Memory B cell (primary cell): ENCODE results near the gene ATRAID.

Source experiments
- ATAC-seq: fragments of 150-1000 bp; cut with Tn5 transposase; 2 replicates; pipeline ENCODE4 v1.10.0; 2021; ENCODE audit warnings: low read depth, mild to moderate bottlenecking, moderate library complexity
- DNase-seq, 2 donors: peaks; one replicate each; pipeline ENCODE4 v3.0.0; 2022; ENCODE audit warnings: low spot score in 2 of 2
- H3K27ac Mint-ChIP-seq: one replicate; pipeline ENCODE4 v1.8.0; 2022; ENCODE audit warnings: mild to moderate bottlenecking, moderate library complexity, mixed read lengths
- H3K27me3 Mint-ChIP-seq: one replicate; pipeline ENCODE4 v1.8.0; 2022; ENCODE audit warnings: mixed read lengths
- H3K36me3 Mint-ChIP-seq: one replicate; pipeline ENCODE4 v1.8.0; 2022; ENCODE audit warnings: mild to moderate bottlenecking, mixed read lengths
- H3K4me1 Mint-ChIP-seq: one replicate; pipeline ENCODE4 v1.8.0; 2022; ENCODE audit warnings: mixed read lengths
- H3K4me3 Mint-ChIP-seq: one replicate; pipeline ENCODE4 v1.8.0; 2022; ENCODE audit warnings: mild to moderate bottlenecking, moderate library complexity, mixed read lengths
- H3K9me3 Mint-ChIP-seq: one replicate; pipeline ENCODE4 v1.8.0; 2022; ENCODE audit warnings: mixed read lengths

ATRAID gene

DNA sequence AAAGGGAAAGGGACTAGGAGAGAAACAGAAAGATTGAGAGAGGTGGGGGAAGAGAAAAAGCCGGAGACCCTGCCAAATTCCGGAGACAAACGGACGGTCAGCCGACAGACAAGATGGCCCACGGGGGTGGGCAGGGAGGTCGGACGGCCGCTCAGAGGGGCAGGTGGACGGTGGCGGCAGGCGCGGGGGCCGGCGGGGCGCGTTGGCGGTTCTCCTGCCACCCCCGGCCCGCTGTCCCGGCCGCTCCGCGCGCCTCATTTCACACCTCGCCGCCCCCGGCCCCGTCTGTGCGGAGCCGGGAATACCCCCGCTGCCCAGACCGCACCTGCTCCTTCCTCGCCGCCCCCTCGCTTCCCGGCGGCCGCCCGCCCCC, 50.1 kb downstream of the ATRAID start:
- Mint-ChIP-seq H3K27me3 (peaks cover 39% of the 10 kb centered on the region), H3K9me3 (no peaks in the 10 kb centered on the region), H3K27ac (peak overlapping the region; percentile 20), H3K4me1 (peaks cover 18% of the 10 kb centered on the region), H3K36me3 (no peaks in the 10 kb centered on the region), H3K4me3 (peak overlapping the region; percentile 75)
- ATAC-seq, result no peak
- DNase-seq, result no peak

DNA sequence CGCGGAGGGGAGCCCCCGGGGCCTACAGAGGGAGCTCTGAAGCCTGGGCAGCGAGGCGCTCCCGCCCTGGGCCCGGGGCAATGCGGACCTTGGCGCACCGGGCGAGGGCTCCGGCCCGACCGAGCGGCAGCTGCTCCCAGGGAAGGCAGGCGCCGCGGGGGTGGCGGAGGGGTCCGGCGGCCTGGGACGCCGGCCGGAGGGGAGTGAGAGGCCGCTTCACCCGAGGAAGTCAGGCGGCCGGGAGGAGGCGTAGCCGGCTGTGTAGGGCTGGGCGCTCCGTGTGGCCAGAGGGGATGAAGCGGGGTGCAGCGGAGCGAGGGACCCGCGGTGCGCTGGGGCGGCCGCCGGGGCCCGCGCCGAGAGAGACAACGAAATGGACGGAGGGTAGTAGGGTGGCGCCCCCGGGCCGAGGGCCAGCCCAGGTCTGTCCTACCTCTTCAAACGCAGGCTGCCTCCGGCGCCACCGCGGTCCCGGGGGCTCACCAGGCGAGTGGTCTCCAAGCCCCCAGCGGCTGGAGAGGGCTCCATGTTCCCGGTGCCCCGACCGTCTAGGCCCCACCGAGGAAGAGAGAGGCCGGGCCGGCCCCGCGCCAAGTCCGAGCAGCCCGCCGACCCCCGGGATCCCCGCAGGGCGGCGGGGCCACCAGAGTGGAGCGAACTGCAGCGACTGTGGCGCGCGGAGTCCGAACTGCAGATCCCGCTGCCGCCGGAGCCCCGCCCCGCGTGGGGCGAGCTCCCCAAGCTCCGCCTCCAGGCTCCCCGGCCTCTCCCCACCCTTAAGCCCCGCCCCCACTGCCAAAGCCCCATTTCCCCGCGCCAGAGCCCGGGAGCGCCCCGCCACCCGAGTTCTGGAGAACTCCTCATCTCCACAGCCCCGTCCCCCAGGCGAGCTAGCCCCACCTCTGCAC, 50.8 kb downstream of the ATRAID start, which contains the start of gene SLC30A3:
SLC30A3 (minus strand) TSS at position 669 of the 908 bp plus-strand sequence; CDS start at position 528, 141 bp downstream.
- Mint-ChIP-seq H3K36me3 (no peaks in the 10 kb centered on the region), H3K27ac (no peak within 1 kb of the TSS), H3K27me3 (peaks cover 35% of the 10 kb centered on the region), H3K4me1 (peaks cover 18% of the 10 kb centered on the region), H3K9me3 (no peaks in the 10 kb centered on the region), H3K4me3 (peak within 1 kb of the TSS; percentile 92)
- peak; percentile 41 to 52 for DNase-seq
- peak; percentile 60 for ATAC-seq

DNA sequence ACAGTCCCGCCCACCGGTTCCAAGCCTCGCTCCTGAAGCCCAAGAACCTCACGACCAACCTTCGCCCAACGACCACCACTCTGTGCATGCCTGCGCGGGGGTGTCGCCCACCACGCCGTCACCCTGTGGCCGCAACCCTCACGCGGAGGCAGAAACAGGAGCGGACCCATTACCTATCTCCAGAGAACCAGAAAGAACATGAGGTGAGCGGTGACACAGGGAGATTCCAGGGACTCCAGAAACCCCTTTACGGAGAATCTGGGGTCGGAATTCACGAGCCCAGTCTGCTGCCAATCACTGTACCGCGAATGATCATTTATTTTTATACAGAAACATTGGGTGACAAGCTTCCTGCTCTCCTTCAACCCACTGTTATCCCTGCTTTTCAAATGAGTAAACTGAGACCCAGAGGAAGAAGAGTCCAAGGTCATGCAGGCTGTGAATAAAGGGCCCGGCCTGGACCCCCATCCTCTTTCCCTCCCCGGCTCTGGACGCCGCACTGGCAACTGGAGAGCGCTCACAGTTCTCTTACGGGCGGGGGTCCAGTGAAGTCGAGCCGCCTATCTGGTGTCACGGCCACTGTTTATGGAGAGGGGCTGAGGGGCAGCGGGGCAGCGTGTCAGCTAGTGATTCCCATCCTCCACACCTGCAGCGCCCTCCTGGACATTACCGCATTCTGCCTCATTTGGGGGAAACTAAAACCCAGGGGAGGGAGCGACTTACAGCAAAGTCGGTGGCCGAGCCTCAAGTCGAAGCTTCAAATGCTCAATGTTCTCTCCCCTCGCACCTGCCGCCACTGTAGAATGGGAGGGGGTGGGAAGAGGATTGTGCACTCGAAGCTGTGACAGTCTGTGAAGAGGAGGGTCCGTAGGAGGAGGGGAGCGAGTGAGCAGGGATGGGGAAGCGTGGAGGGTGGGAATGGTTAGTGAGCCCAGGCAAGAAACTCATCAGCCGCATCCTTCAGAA, 51.7 kb downstream of the ATRAID start:
- no peak for ATAC-seq
- no peaks in the 10 kb centered on the region for H3K9me3 Mint-ChIP-seq
- no peaks in the 10 kb centered on the region for H3K36me3 Mint-ChIP-seq
- peaks cover 29% of the 10 kb centered on the region for H3K27me3 Mint-ChIP-seq
- H3K4me3 Mint-ChIP-seq, result peak overlapping the region; percentile 92
- H3K27ac Mint-ChIP-seq, result no peak overlapping the region
- peak in 1 of 2 donors; percentile 37 for DNase-seq
- H3K4me1 Mint-ChIP-seq, result peaks cover 18% of the 10 kb centered on the region

DNA sequence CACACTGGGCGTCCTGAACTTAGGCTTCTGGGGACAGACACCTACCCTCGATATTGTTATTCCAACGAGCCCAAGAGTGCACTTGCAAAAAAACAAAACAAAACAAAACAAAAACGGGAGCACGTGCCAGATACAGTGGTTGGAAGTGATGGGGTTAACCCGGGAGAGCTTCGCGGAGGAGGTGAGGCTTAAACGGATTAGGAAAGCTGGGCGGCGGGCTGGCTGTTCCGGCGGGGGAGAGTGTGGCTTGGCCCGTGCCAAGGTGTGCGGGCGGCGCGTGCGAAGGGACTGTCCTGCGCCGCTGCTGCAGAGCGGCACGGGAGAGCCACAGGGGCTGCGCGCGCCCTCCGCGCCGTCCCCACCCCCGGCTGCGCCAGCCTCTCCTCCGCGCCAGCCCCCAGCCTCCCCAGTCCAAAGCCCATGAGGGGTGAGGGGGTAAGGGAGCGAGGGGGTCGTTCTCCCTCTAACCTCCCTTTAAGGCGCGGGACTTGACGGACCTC, 52.5 kb downstream of the ATRAID start:
- Mint-ChIP-seq H3K4me3 (peak overlapping the region; percentile 92), H3K9me3 (no peaks in the 10 kb centered on the region), H3K36me3 (no peaks in the 10 kb centered on the region), H3K27me3 (peaks cover 28% of the 10 kb centered on the region), H3K4me1 (peaks cover 18% of the 10 kb centered on the region), H3K27ac (peak overlapping the region; percentile 17)
- ATAC-seq (peak; percentile 37), DNase-seq (peak; percentile 20 to 46)

DNA sequence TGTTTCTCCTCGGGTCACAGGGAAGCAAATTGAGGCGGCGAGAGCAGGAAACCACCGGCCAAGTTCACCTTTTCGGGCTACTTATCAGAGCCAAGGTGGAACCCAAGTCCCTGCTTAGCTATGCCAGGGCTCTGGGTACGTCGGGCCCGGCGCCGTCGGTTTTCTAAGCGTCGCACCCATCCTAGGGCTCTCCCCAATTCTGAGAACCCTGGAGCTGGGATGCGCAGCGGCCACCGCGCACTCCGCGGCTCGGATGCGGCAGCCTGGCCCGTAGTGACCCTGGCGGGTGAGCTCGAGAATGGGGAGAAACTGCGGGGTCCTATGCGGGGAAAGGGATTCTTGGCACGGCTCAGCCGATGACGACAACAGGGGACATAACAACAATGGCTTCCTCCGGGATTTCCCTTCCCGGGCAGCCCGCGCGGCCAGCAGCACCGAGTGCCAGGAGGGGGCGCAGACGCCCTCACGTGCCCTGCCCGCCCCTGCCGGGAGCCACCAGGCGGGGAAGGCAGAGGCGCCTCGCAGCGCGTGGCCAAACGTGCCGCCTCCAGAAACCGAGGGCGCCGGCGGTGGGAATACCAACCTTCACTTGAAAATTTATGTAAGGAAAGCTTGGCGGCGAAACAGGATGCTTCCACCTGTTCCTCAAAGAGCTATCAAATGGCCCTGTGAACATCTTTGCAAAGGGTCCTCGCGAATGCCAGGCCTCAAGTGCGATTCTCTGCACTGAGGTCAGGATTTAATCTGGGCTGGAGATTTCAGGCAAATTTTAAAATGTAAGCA, 53.1 kb downstream of the ATRAID start:
- H3K9me3 Mint-ChIP-seq, result no peaks in the 10 kb centered on the region
- peaks cover 28% of the 10 kb centered on the region for H3K27me3 Mint-ChIP-seq
- peak overlapping the region; percentile 92 for H3K4me3 Mint-ChIP-seq
- H3K4me1 Mint-ChIP-seq, result peaks cover 18% of the 10 kb centered on the region
- ATAC-seq, result peak; percentile 77
- no peaks in the 10 kb centered on the region for H3K36me3 Mint-ChIP-seq
- peak overlapping the region; percentile 17 for H3K27ac Mint-ChIP-seq
- DNase-seq, result peak; percentile 59 to 67

DNA sequence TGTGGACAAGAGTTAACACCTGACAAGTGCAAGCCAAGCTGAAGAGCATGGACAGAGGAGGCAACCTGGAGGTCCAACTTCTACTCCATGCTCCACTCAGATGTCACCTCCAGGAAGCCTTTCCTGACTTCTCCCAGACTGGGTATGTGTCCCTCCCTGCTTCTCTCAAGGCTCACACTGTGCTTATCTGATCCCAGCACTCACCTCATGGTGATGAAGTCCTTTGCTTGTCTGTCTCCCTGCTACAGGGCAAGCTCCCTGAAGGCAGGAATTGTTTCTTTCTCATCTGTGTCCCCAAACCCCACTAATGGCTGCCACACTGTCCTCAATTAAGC, 53.7 kb downstream of the ATRAID start:
- H3K4me1 Mint-ChIP-seq, result peaks cover 18% of the 10 kb centered on the region
- no peaks in the 10 kb centered on the region for H3K36me3 Mint-ChIP-seq
- peaks cover 25% of the 10 kb centered on the region for H3K27me3 Mint-ChIP-seq
- DNase-seq, result no peak
- no peak overlapping the region for H3K27ac Mint-ChIP-seq
- peak overlapping the region; percentile 59 for H3K4me3 Mint-ChIP-seq
- no peaks in the 10 kb centered on the region for H3K9me3 Mint-ChIP-seq
- ATAC-seq, result no peak
